HG03066 (cell line): Measurements from ENCODE around the gene RBBP4.
"Not testable (repeated sequence)": the region's sequence is repeated elsewhere in the genome, so short reads cannot be mapped to it uniquely, and the experiment has no call there.

Experiments used
- ATAC-seq: cut with Tn5 transposase; IDR thresholded peaks from one replicate; pipeline ENCODE4 v1.9.1; 2021; ENCODE audit warnings: low read depth; ENCODE audit not compliant: unreplicated experiment

Gene RBBP4

DNA sequence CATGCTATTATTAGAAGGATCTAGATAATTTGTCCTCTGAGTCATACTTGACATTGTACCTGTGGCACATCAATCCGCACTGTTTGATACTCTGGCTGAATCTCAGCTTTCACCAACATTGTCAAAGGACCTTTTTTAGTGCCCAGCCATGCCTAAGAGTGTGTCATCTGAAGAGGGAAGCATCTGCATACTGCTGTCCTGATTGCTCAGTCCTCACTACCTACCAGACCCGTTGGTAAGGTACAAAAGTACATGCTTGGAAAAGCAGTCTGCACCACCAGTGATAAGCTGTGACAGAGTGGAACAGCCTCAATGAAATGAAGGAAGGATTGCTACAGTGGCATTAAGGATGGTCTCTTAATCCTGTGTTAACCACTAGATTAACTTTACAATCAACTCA is 34.5 kb downstream of the RBBP4 start:
- no peak for ATAC-seq

GRCh38 chr1:32686387-32686786 is 35.4 kb downstream of the RBBP4 start:
- no peak for ATAC-seq

DNA sequence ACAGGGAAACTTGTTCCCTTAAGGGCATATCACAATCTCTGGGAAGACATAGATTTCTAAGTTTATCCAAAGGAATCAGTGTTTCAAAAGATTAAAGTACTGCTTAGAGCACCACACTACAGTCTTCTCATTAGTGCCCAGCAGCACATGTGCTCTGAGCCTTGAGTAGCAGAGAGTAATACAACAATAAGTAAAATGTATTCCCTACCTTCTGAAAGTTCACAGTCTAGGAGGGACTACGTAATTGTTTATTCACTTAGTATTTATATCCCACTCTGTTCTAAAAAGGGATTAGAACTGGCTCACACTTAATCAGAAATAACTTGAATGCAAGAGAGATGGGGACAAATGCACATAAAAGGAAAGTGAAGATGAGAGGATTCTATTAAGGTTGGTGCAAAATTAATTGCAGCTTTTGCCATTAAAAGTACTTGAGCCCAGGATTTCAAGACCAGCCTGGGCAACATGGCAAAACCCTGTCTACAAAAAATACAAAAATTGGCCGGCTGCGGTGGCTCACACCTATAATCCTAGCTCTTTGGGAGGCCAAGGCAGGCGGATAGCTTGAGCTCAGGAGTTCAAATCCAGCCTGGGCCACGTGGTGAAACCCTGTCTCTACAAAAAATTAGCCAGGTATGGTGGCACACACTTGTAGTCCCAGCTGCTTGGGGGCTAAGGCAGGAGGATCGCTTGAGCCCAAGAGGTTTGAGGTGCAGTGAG is 42.6 kb downstream of the RBBP4 start:
- no peak for ATAC-seq

- ATAC-seq, result no peak
These were observed 44.3 kb downstream of the RBBP4 start for GRCh38 chr1:32695098-32695904.

DNA sequence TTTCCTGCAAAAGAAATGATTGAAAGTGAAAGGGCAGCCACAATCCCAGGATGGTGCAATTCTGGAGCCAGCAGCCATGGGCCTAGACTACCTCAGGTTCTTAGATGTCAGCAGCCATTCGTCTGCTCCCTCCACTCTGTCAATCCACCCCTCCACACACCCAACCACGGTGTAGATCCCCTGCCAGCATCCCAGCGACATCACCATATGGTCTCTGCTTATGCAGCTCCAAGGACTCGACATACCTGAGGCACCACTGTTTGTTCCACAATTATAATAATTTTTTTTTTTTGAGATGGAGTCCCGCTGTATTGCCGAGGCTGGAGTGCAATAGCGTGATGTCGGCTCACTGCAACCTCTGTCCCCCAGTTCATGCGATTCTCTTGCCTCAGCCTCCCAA is 45.0 kb downstream of the RBBP4 start:
- no peak for ATAC-seq

DNA sequence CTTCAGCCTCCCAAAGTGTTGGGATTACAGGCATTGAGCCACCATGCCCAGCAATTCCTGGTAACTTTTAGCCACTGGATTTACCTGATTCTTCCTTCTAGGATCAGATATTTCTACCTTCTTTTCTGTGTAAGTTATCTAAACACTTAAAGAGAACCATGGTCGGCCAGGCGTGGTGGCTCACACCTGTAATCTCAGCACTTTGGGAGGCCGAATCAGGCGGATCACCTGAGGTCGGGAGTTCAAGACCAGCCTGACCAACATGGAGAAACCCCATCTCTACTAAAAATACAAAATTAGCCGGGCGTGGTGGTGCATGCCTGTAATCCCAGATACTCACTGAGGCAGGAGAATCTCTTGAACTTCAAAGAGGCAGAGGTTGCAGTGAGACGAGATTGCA is 46.0 kb downstream of the RBBP4 start:
- not testable (repeated sequence) for ATAC-seq

DNA sequence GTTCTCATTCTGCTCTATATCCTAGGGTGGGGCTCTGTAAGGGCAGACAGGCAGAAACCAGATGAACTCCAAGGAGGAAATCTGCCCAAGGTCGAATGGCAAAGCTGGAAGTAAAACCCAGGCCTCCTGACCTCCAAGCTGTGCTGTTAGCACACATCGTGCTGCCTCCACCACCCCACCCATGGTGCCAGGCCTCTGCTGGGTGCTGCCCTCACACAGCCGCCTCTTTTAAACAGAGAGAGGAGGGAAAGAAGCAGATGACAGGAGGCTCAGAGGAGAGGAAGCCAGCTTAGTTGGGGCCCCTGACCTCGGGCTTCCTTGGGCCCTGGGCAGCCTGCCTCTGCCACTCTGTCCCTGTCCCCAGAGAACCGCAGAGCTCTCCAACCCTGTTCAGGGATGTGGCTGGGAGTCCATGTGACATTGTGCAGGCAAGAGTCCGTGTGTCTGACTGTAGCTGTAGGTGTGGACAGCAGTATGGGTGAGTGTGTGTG is 50.5 kb downstream of the RBBP4 start:
- ATAC-seq, result no peak

- no peak for ATAC-seq
These were observed 51.1 kb downstream of the RBBP4 start for GRCh38 chr1:32701951-32702598.

DNA sequence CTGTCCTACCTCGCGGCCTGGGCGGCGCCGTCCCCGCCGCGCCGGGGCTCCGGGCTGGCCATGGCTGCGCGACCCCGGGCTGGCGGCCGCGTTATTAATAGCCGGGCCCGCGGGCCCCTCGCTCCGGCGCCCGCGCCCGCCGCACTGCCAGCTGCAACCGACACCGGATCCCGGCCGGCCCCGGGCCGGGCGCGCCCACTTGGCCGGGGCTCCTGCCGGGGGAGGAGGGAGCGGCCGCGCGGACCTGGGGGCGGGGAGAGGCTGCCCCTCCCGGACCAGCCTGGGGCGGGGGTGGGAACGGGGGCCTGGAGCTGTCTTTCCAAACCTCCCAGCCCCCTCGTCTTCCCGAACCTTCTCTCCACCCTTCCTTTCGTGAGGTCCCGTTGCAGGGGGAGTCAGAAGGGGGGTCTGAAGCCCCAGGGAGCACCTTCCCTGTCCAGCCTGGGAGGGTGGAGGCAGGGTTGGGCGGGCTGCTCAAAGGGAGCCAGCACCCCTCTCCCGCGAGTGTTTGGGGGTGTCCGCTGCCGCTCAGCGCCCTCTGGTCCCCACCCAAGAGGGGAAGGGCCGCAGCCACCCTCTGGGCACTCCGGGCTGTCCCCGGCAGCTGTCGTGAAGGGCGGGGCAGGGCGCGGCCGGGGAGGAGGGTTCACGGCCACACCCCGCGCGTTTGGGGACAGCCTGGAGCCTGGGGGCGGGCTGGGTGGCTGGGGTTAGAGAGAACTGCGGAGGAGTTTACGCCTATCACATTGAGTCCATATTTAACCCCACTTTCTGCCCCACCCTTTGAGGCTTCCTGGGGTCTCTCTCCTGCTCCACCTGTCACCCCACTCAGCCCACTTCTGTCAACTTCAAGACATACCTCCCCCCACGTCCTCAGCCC is 51.8 kb downstream of the RBBP4 start, which contains the start of gene SYNC:
Gene SYNC (minus strand): TSS at position 172 of the 880 bp plus-strand sequence. CDS start 110 bp downstream, at position 62.
- no peak for ATAC-seq

- no peak for ATAC-seq
These were observed 52.7 kb downstream of the RBBP4 start for GRCh38 chr1:32703479-32704291.

DNA sequence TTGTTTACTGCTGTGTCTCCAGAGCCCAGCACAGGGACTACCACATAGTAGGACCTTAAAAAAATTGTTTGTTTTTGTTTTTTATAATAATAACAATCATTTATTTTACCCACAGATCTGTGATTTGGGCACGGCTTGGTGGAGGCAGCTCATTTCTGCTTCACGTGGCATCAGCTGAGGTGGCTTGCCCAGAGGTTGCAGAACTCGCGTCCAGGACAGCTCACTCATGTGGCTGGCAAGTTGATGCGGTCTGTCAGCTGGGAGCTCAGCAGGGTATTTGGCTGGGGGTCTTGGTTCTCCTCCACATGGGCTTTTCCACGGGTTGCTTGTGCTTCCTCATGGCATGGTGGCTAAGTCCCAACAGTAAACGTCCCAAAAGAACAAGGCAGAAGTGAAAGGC is 54.5 kb downstream of the RBBP4 start:
- no peak for ATAC-seq

DNA sequence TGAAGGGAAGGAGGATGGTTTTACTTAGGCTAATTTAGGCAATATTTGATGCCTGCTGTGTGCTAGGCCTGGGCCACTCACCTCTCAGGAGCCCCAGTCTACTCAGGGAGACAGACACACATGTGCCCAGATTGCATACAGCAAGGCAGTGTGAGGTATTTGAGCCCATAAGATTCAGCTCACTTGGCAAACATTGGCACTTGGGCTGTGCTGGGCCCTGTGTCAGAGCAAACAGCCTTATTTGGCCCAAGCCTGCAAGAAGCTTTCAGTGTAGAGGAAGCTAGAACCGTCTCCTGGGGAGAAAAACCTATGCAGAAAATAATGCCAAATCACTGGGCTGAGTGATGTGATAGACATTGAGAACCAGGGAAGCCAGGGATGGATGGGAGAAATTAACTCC is 55.5 kb downstream of the RBBP4 start:
- ATAC-seq, result no peak

DNA sequence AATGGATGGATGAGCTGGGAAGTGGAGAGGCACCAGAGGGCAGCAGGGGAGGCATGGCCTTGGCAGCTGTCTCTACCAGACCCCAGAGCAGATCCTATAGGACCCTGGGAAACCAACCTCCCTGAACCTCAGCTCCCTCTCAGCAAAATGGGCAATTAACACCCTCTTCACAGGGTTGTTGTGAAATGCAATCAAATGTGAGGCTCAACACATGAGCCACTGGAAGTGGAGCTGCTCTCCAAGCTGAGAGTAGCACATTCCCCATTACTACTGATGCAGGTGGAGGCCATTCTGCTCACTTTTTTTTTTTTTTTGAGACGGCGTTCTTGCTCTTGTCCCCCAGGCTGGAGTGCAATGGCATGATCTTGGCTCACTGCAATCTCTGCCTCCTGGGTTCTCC is 58.1 kb downstream of the RBBP4 start:
- ATAC-seq, result no peak

- no peak for ATAC-seq
These were observed 58.5 kb downstream of the RBBP4 start for GRCh38 chr1:32709476-32709875.

DNA sequence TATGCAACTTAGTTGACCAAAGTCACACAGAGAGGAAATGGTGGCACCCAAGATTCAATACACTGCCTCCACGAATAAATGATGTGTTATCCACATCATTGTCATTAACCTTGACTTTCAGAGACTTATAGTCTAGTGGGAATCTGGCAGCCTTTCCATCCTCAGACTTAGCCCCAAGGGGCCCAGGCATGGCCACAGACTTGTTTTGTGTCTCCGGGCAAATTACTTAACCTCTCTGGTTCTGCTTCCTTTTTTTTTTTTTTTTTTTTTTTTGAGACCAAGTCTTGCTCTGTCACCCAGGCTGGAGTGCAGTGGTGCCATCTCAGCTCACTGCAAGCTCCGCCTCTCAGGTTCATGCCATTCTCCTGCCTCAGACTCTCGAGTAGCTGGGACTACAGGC is 60.2 kb downstream of the RBBP4 start:
- ATAC-seq, result not testable (repeated sequence)

DNA sequence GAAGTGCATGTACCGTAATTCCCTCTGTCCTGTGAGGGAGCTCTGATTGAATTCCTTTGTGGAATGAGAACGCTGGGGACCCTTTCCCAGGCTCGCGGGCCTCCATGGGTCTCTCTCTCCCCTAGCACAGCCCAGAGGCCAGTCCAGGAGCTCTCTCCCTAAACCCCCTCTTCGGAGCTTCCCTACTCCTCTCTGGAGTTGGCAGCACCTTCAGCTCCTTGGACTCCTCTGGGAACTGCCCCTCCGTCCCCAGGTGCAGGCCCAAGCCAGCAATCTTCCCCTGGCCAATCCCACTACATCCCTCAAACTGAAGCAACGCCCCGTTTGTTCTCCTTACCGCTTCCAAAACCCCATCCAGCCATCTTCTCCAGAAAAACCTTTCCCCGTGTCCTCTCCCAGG is 62.1 kb downstream of the RBBP4 start:
- no peak for ATAC-seq

GRCh38 chr1:32714277-32714676 is 63.3 kb downstream of the RBBP4 start:
- ATAC-seq, result no peak

DNA sequence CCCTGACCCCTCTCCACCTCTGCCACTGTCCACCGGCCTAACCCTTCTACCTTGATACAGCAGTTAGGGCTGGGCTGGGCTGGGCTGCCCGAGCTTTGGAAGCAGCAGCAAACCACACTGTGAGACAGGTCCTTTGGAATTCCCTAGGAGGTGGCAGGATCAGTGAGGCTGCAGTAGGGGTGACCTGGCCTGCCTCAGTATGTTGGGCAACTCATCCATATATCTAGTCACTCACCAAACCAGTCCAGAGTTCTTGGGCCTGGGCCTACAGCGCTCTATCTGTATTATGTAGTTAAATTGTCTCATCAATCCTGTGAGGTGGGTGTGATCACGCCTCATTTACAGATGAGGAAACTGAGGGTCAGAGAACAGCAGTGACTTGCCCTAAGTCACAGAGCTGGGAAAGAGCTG is 64.9 kb downstream of the RBBP4 start:
- no peak for ATAC-seq

DNA sequence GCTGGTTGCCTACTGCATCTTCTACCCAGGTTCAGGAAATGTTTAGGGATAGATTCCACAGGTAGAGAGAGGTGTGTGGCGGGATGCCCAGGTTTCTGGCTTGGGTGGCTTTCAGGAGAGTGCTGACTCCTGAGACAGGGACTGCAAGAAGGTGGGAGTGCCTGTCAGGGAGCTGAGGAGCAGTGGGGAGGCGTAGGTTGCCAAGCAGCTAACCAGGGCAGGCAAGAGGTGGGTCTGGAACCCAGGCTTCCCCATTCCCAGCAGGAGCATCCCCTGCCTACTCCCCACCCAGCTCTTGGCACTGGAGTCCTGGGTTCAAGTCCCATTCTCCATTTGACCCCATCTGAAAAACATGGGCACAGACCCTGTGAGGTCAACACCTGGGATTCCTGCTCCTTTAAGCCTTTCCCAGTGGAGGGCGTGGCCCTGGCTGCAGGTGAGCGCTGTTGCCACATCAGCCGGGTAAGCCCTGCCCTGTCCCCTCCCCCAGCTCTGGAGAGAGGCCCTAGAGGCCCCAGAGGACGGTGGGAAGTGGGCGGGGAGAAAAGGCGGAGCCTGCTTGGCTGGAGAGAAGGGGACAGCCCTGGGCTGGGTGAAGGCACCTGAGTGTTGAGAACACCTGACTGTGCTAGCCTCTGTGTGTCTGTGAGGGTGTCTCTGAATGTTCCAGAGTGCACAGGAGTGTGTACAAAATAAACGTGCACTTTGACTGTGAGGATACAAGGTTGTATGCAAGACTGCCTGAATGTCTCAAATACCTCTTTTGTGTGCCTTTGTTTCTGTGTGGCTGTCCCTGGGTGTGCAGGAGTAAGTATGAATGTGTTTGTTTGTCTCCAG is 65.5 kb downstream of the RBBP4 start:
- ATAC-seq, result no peak
